HepG2 (cell line): ENCODE measurements around the gene ACTL7B. TPM values are rescaled to one million over a fixed set of nuclear protein-coding genes. Genes with fewer than 3 reads are reported as not detected.

Source experiments
- ATAC-seq: fragments of 200-7000 bp; cut with Tn5 transposase; 3 replicates; pipeline ENCODE4 v1.9.1; 2020; ENCODE audit warnings: mild to moderate bottlenecking, moderate library complexity
- BruUV-seq: library from RNA; stranded (reverse); fragments of 400-500 nt; replicated peaks from 2 replicates; lab custom pipeline; 2021; lab: Mats Ljungman, UMichigan
- CTCF ChIA-PET: fragments of 300-600 bp; formaldehyde crosslinking; extraction: SDS; loops from one replicate; lab custom pipeline; 2021; ENCODE audit warnings: low total read pairs, inconsistent platforms, low intra/inter-chr PET ratio; lab: Yijun Ruan, JAX
- POLR2A ChIA-PET: fragments of 350-600 bp; sonication (Branson Sonifier 250); formaldehyde crosslinking; loops from one replicate; lab custom pipeline; 2020; ENCODE audit warnings: antibody characterized with exemption, inconsistent platforms; lab: Yijun Ruan, JAX
- DNase-seq: peaks from one replicate; pipeline ENCODE4 v3.0.0-alpha.2; 2015; ENCODE audit warnings: low spot score
- FAIRE-seq: peaks from 3 replicates; lab custom pipeline; 2011; peaks lifted over from hg19 to GRCh38; lab: Jason Lieb, UNC
- H2AFZ ChIP-seq: one replicate; pipeline ENCODE4 v1.6.1; 2011; ENCODE audit warnings: low read length, inconsistent platforms
- H3K27ac ChIP-seq: fragments of 300-600 bp; 3 replicates; pipeline ENCODE4 v1.8.0; 2011; ENCODE audit warnings: mixed run types, mild to moderate bottlenecking, mixed read lengths, low read length, inconsistent platforms; ENCODE audit not compliant: insufficient read depth; ENCODE audit errors: extremely low read length
- H3K27me3 ChIP-seq, 2 experiments: fragments of 200-600 bp in 1 of 2; 2 replicates in 1 of 2; 3 replicates in 1 of 2; pipeline versions ENCODE4 v1.6.0 to v1.8.0; 2011; ENCODE audit warnings: low read length in 2 of 2, mild to moderate bottlenecking in 2 of 2, moderate library complexity in 2 of 2, inconsistent platforms in 1 of 2; ENCODE audit not compliant: insufficient read depth in 2 of 2, control insufficient read depth in 1 of 2
- H3K36me3 ChIP-seq, 2 experiments: fragments of 200-600 bp in 1 of 2; replicated peaks in 1 of 2; 2 replicates in 1 of 2; 3 replicates in 1 of 2; pipeline versions ENCODE4 v1.5.1 to v1.8.0; 2011; ENCODE audit warnings: low read length in 2 of 2, inconsistent platforms in 1 of 2; ENCODE audit not compliant: insufficient read depth in 2 of 2, control insufficient read depth in 1 of 2
- H3K4me1 ChIP-seq: 2 replicates; pipeline ENCODE4 v1.5.1; 2012; ENCODE audit warnings: low read length, inconsistent platforms; ENCODE audit not compliant: insufficient read depth
- H3K4me2 ChIP-seq: 2 replicates; pipeline ENCODE4 v1.6.0; 2011; ENCODE audit warnings: low read depth, low read length, inconsistent platforms
- H3K4me3 ChIP-seq, 3 experiments: fragments of 200-600 bp in 1 of 3; sonication (generic), shearing (Covaris generic) in 1 of 3; replicated peaks in 1 of 3; 2 replicates each; pipeline ENCODE4 v1.5.1; 2011 to 2016; ENCODE audit warnings: low read length in 3 of 3, inconsistent platforms in 2 of 3, low read depth in 2 of 3, mild to moderate bottlenecking in 2 of 3, control low read depth in 1 of 3, mixed read lengths in 1 of 3; ENCODE audit not compliant: insufficient read depth in 1 of 3
- H3K79me2 ChIP-seq: one replicate; pipeline ENCODE4 v1.6.1; 2011; ENCODE audit warnings: low read length, inconsistent platforms; ENCODE audit not compliant: insufficient read depth
- H3K9ac ChIP-seq: 2 replicates; pipeline ENCODE4 v1.6.0; 2011; ENCODE audit warnings: mild to moderate bottlenecking, low read depth, low read length, inconsistent platforms; ENCODE audit not compliant: insufficient read depth
- H3K9me3 ChIP-seq: 2 replicates; pipeline ENCODE4 v1.5.1; 2012; ENCODE audit warnings: mild to moderate bottlenecking, low read length
- H4K20me1 ChIP-seq: 2 replicates; pipeline ENCODE4 v1.6.0; 2011; ENCODE audit warnings: inconsistent platforms, mild to moderate bottlenecking, low read length, moderate library complexity; ENCODE audit not compliant: insufficient read depth
- CBFB ChIP-seq: sonication (generic); formaldehyde crosslinking; IDR thresholded peaks from 2 replicates; pipeline ENCODE4 v1.4.0; 2020; ENCODE audit warnings: missing genetic modification reagents
- GTF3A ChIP-seq: sonication (generic); formaldehyde crosslinking; conservative IDR thresholded peaks from 2 replicates; pipeline ENCODE4 v1.4.0; 2020; ENCODE audit warnings: mild to moderate bottlenecking, missing genetic modification reagents
- HNRNPH1 ChIP-seq: fragments of 200-400 bp; formaldehyde crosslinking; optimal IDR thresholded peaks from 2 replicates; pipeline ENCODE3; 2017; ENCODE audit warnings: mild to moderate bottlenecking, low read depth, low read length
- HOXA9 ChIP-seq: sonication (generic); formaldehyde crosslinking; IDR thresholded peaks from 2 replicates; pipeline ENCODE4 v1.8.1; 2022; ENCODE audit warnings: missing genetic modification reagents, mild to moderate bottlenecking, moderate library complexity, borderline replicate concordance
- JUNB ChIP-seq: sonication (generic); formaldehyde crosslinking; IDR thresholded peaks from 2 replicates; pipeline ENCODE4 v1.8.0; 2022; ENCODE audit warnings: missing genetic modification reagents, mild to moderate bottlenecking, borderline replicate concordance
- MAFF ChIP-seq: IDR thresholded peaks from 2 replicates; pipeline ENCODE4 v1.6.1; 2011; ENCODE audit warnings: low read depth, low read length, improper control_type of control experiment
- RBAK ChIP-seq: sonication (generic); formaldehyde crosslinking; IDR thresholded peaks from 2 replicates; pipeline ENCODE4 v1.5.1; 2020; ENCODE audit warnings: mild to moderate bottlenecking, missing genetic modification reagents
- RBFOX2 ChIP-seq: fragments of 200-400 bp; formaldehyde crosslinking; IDR thresholded peaks from 2 replicates; pipeline ENCODE4 v1.6.1; 2017; ENCODE audit warnings: low read depth, mild to moderate bottlenecking, low read length
- SNAPC2 ChIP-seq: sonication (generic); formaldehyde crosslinking; IDR thresholded peaks from 2 replicates; pipeline ENCODE4 v1.8.1; 2022; ENCODE audit warnings: mild to moderate bottlenecking, missing genetic modification reagents
- SOX13 ChIP-seq, 3 experiments: fragments of 450-650 bp in 1 of 3; sonication (generic) in 1 of 3; formaldehyde crosslinking in 1 of 3; IDR thresholded peaks in 2 of 3; conservative IDR thresholded peaks in 1 of 3; 2 replicates each; pipeline versions ENCODE4 v1.5.0 to v1.6.1; 2016 to 2020; ENCODE audit warnings: antibody characterized with exemption in 1 of 3, mild to moderate bottlenecking in 1 of 3, missing compliant biosample characterization in 1 of 3, missing genetic modification reagents in 1 of 3, moderate library complexity in 1 of 3
- TRAFD1 ChIP-seq: sonication (generic); formaldehyde crosslinking; IDR thresholded peaks from 2 replicates; pipeline ENCODE4 v1.5.1; 2020; ENCODE audit warnings: missing genetic modification reagents, mild to moderate bottlenecking, borderline replicate concordance
- ZBTB46 ChIP-seq: sonication (generic); formaldehyde crosslinking; IDR thresholded peaks from 2 replicates; pipeline ENCODE4 v1.4.0; 2020; ENCODE audit warnings: mild to moderate bottlenecking, missing genetic modification reagents, borderline replicate concordance
- ZNF614 ChIP-seq: IDR thresholded peaks from 2 replicates; pipeline ENCODE4 v1.6.1; 2018; ENCODE audit warnings: missing biosample characterization, missing genetic modification reagents, inconsistent platforms, borderline replicate concordance
- ZNF772 ChIP-seq: sonication (generic); formaldehyde crosslinking; IDR thresholded peaks from 2 replicates; pipeline ENCODE4 v1.5.0; 2020; ENCODE audit warnings: mild to moderate bottlenecking, missing genetic modification reagents
- WGBS: methylation state at CpG from one replicate; pipeline ENCODE4 v1.1.6; 2017; ENCODE audit warnings: low lambda C conversion rate; 5-methylcytosine and 5-hydroxymethylcytosine counted together
- in situ Hi-C: cut with HindIII; loops from 2 replicates; pipeline ENCODE4 v1.10.0; 2017; ENCODE audit warnings: low pct_unique_long_range_greater_than_20kb; ENCODE audit not compliant: extremely low pct_ligation_motif_present
- intact Hi-C: fragments of 100-400 bp; cut with micrococcal nuclease; formaldehyde crosslinking; loops from one replicate; pipeline ENCODE4 v1.10.0; 2022; ENCODE audit not compliant: unreplicated experiment
- polyA plus RNA-seq, 8 experiments: library from polyadenylated mRNA; depleted of rRNA in 3 of 8; stranded (reverse) in 7 of 8; unstranded in 1 of 8; fragments of >200 nt; fragmentation: Illumina TruSeq in 4 of 8; extraction: Trizol in 4 of 8; gene quantifications; 2 replicates each; pipeline versions ENCODE4 v1.2.1 to v1.2.3, GENCODE V29; 2011 to 2016; ENCODE audit warnings: low read depth in 4 of 8, missing spikeins in 1 of 8, mixed read lengths in 1 of 8; ENCODE audit not compliant: insufficient read depth in 1 of 8
- total RNA-seq, 5 experiments: library from RNA; depleted of rRNA; stranded (reverse); fragments of >200 nt; fragmentation: Illumina TruSeq; extraction: Trizol; gene quantifications; 2 replicates each; pipeline ENCODE4 v1.2.3, GENCODE V29; 2016; ENCODE audit warnings: low read depth in 1 of 5
- TF ChIP-seq, protein P1 (sequence below): IDR thresholded peaks from 2 replicates; pipeline ENCODE4 v1.6.1; 2012; ENCODE audit warnings: inconsistent platforms

Gene ACTL7B
- total and polyA plus RNA-seq, 2 of the 13 experiments (the other 11 are each of a cell fraction or from before 2014, with no cell fraction given) = 0.07 to 0.11 TPM

GRCh38 chr9:108834959-108835665, 20.7 kb downstream of the ACTL7B start:
- no TSS peak for BruUV-seq
- Histone ChIP-seq H3K79me2 (no peaks in the 10 kb centered on the region), H3K27ac (no peak overlapping the region), H3K4me1 (peaks cover 32% of the 10 kb centered on the region), H3K27me3 (no peaks in the 10 kb centered on the region), H3K36me3 (no peaks in the 10 kb centered on the region), H3K4me3 (no peak overlapping the region), H4K20me1 (no peaks in the 10 kb centered on the region), H3K4me2 (no peak overlapping the region), H2AFZ (no peak overlapping the region), H3K9ac (no peak overlapping the region), H3K9me3 (no peaks in the 10 kb centered on the region)
- FAIRE-seq (no peak), ATAC-seq (no peak), DNase-seq (no peak)
- intact Hi-C loops (no loop called here), in situ Hi-C loops (no loop called here)
- POLR2A ChIA-PET = no interaction called here
- 50% methylated on average over 4 of the region's 4 CpGs for WGBS
- no peak for TF ChIP-seq CBFB (CRISPR knock-in tag)
- CTCF ChIA-PET = no interaction called here

GRCh38 chr9:108832179-108832500, 23.6 kb downstream of the ACTL7B start:
- H3K27ac ChIP-seq = no peak overlapping the region
- TF ChIP-seq TRAFD1 (CRISPR knock-in tag) (no peak), ZBTB46 (no peak), HOXA9 (no peak), RBAK (CRISPR knock-in tag) (no peak), GTF3A (no peak), SOX13 (IDR thresholded peaks at IDR 0.05) (no peak), SOX13 (CRISPR knock-in tag; conservative IDR thresholded peaks at IDR 0.05 in 1 of 2, IDR thresholded peaks at IDR 0.05 in 1 of 2) (no peak), HNRNPH1 (no peak), ZNF614 (CRISPR knock-in tag) (no peak), RBFOX2 (no peak), JUNB (CRISPR knock-in tag) (no peak), ZNF772 (CRISPR knock-in tag) (no peak), SNAPC2 (CRISPR knock-in tag) (no peak), MAFF (no peak)
- TF ChIP-seq, protein P1, sequence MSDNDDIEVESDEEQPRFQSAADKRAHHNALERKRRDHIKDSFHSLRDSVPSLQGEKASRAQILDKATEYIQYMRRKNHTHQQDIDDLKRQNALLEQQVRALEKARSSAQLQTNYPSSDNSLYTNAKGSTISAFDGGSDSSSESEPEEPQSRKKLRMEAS = no peak

More at GRCh38 chr9:108832179-108832500, 23.6 kb downstream of the ACTL7B start:
- WGBS = 82% methylated on average over 3 of the region's 3 CpGs
- in situ Hi-C loops = no loop called here
- H3K4me3 ChIP-seq = no peak overlapping the region
- no peak overlapping the region for H3K9ac ChIP-seq
- H3K36me3 ChIP-seq = no peaks in the 10 kb centered on the region
- CTCF ChIA-PET = no interaction called here
- no peak overlapping the region for H2AFZ ChIP-seq
- no peaks in the 10 kb centered on the region for H3K79me2 ChIP-seq
- H3K4me1 ChIP-seq = peaks cover 29% of the 10 kb centered on the region
- no peaks in the 10 kb centered on the region for H4K20me1 ChIP-seq
- DNase-seq (no peak), FAIRE-seq (no peak), ATAC-seq (no peak)
- intact Hi-C loops = no loop called here
- H3K9me3 ChIP-seq = no peaks in the 10 kb centered on the region
- BruUV-seq = no TSS peak
- H3K4me2 ChIP-seq = no peak overlapping the region
- no peaks in the 10 kb centered on the region for H3K27me3 ChIP-seq
- POLR2A ChIA-PET = no interaction called here
